ENCODE data around the gene MST1.

The MST1 gene

GRCh38 chr3:49673715-49674496 lies 15.4 kb downstream of the MST1 start, which contains the start of gene APEH:
Gene APEH (plus strand): TSS chr3:49674351. CDS start chr3:49674402, 51 bp downstream.
- DNase-seq: no peak

GRCh38 chr3:49673121-49673714 lies 16.1 kb downstream of the MST1 start:
- DNase-seq: no peak

- DNase-seq: no peak
These were observed 17.7 kb downstream of the MST1 start for GRCh38 chr3:49671291-49672288.

- no peak for DNase-seq
These were observed 18.4 kb downstream of the MST1 start for GRCh38 chr3:49670940-49671290.

GRCh38 chr3:49669352-49669751 lies 19.9 kb downstream of the MST1 start:
- no peak for DNase-seq

- DNase-seq: no peak
These were observed 20.4 kb downstream of the MST1 start for GRCh38 chr3:49668861-49669260.

- no peak for DNase-seq
These were observed 20.9 kb downstream of the MST1 start for GRCh38 chr3:49668414-49668797.

- no peak for DNase-seq
These were observed 21.4 kb downstream of the MST1 start for GRCh38 chr3:49667701-49668413.

GRCh38 chr3:49666592-49666991 lies 22.7 kb downstream of the MST1 start:
- DNase-seq: no peak

- DNase-seq: no peak
These were observed 23.3 kb downstream of the MST1 start for GRCh38 chr3:49665822-49666519.

GRCh38 chr3:49664300-49664699 lies 25.0 kb downstream of the MST1 start:
- DNase-seq: no peak

GRCh38 chr3:49663831-49664230 lies 25.4 kb downstream of the MST1 start:
- DNase-seq: no peak

GRCh38 chr3:49662720-49663413 lies 26.4 kb downstream of the MST1 start:
- no peak for DNase-seq

GRCh38 chr3:49662021-49662420 lies 27.3 kb downstream of the MST1 start:
- DNase-seq: no peak

- DNase-seq: no peak
These were observed 28.0 kb downstream of the MST1 start for GRCh38 chr3:49661281-49661680.

GRCh38 chr3:49659756-49660155 lies 29.5 kb downstream of the MST1 start:
- DNase-seq: no peak

- no peak for DNase-seq
These were observed 30.6 kb downstream of the MST1 start for GRCh38 chr3:49658711-49659110.

- DNase-seq: no peak
These were observed 31.9 kb downstream of the MST1 start for GRCh38 chr3:49657208-49657915.

- DNase-seq: no peak
These were observed 32.6 kb downstream of the MST1 start for GRCh38 chr3:49656541-49657112.

GRCh38 chr3:49655731-49656285 lies 33.5 kb downstream of the MST1 start:
- DNase-seq: no peak
